ENCODE results near the gene PRPF40A.
A peak's percentile ranks its signal among the peaks of the same experiment; 100 is the strongest.
"Not testable (repeated sequence)": the region's sequence is repeated elsewhere in the genome, so short reads cannot be mapped to it uniquely, and the experiment has no call there.

Gene PRPF40A

DNA sequence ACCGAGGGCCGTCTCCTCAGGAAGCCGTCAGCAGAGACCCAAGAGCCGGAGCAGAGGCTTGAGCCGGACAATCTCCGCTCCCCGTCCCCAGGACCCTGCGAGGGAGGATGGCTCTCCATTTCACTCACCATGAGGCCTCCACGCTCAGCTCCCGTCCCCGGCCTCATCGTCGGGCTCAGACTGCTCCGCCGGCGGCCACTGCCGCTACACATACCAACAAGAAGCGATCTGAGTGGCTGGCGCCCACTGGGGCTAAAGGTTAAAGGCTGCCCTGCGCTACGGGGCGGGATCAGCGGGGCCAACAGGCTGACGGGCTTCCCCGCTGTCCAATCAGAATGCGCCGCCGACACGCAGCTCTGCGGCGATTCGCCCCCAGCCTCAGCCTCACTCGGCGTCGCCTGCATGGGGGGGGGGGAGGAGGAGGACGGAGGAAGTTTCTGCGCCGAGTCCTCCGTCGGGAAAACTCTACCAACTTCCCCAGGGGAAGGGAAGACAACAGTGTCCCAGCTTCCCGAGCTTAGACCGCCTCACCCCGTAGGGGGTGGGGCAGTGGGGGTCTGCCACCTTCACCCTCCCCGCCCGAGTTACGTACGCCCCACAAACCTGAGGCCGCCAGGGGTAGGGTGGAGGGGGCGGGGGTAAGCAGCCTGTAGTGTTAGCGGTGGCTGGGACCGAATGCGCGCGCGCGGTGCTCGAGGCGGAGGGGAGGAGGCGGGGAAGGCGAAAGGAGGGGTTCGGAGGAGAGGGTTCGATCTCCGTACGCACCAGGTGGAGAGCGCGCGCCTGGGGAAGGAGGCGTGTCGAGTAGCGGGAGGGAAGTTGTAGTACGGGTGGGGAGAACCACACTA is at the start of gene PRPF40A:
Gene PRPF40A, minus strand, starts transcription at position 234 of the 848 bp plus-strand sequence. Its CDS starts 22 bp downstream, at position 212.
- peak; percentile 97 for DNase-seq

DNA sequence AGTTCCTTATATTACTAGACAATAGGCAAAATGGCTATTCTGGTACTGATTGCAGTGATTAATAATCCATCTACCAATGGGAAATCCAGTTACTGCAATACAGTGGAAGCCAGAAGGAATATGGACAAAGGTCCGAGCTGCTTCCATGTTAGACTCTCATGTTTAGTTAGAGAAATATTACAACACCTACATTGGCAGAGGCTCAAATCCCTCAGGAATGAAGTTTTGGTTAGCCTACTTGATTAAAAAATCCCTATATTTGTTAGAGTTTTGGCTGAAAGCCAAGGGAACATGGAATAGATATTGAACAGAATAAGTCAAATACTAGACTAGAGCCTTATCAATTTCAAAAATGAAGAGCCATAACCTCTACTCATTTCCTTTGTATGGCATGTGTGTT is 49.7 kb upstream of the PRPF40A start:
- no peak for DNase-seq

DNA sequence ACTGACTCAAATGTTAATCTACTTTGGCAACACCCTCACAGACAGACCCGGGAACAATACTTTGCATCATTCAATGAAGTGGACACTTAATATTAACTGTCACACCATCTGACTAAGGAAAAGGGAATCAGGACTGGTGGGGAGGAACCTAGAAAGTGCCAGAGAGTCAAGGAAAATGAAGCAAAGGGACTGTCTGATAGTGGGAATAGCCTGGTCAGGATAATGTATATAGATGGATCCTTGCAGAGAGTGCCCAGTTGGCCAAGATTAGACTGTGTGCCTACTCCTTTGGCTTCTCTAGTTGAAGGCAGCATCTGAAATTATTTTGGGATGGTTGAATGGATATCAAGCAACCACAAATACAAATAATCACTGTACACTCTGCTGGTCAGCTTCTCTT is 46.4 kb upstream of the PRPF40A start:
- DNase-seq: no peak

DNA sequence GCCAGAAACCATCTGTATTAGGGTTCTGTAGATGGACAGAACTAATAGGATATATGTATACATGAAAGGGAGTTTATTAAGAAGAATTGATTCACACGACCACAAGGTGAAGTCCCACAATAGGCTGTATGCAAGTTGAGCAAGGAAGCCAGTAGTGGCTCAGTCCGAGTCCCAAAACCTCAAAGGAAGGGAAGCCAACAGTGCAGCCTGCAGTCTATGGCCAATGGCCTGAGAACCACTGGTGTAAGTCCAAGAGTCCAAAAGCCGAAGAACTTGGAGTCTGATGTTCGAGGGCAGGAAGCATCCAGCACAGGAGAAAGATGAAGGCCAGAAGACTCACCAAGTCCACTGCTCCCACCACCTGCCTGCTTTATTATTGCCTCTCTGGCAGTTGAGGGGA is 45.9 kb upstream of the PRPF40A start:
- not testable (repeated sequence) for DNase-seq

DNA sequence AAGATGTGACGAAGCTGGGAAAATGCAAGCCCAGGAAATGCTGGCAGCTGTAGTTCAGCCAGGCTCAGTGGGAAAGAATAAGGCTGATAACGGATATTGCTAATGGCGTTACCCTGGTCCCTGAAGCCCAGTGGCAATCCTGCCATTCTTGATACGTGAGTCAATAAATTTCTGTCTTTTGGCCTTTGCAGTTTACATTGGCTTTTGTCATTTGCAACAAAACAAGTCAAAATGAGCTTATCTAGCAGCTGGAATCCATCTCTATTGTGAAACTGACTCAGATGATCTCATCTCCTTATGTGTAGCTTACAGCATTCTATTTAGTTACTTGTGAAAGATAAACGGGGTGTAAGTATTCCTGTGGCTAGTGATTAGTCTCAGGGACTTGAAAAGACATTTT is 44.9 kb upstream of the PRPF40A start:
- DNase-seq: no peak

DNA sequence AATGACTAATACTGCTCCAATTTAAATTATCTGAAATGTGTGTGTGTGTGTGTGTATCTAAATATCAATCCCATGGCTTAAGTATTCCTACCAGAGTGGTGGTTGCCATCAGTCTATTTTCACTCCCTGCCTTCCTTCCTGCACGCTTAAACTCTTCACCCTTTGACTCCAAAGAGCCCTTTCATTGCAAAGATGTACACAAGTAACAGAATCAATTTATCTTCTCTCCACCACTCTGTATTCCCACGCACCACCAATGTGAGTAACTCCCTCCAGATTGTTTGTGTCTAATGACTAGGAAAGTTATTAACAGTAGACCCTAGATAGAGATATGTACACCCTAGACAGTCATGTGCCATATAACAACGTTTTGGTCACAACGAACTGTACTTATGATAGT is 44.0 kb upstream of the PRPF40A start:
- DNase-seq: no peak

DNA sequence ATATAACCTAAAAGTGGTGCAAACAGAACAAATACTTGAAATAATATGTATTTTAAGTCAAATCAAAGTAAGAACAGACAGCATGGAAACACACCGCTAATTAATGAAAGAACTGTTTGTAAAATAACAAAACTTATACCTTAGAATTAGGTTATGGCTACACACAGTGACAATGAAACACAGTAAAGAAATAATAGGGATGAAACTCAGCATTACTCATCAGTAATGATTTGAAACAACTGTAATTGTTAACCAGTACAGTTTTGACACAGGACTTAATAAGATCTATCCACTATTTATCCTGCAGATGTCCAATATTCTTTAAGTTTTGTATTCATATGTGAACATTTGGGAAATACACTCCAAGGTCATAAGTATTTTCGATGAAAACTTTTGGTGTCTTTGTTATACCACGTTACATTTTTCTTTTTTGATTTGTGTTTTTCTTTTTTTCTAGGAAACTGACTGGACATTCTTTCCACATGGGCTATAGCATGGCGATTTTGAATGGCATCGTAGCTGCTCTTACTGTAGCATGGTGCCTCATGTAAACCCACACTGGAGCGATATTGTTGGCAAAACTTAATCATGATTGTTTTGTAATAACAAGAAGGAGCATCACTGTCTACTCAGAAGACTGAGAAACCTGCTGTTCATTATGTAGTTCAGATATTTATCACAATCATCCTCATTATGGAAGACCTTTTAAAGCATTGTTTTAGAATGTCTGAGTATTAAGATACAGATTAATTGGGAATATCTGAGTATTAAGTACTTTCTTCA is 42.2 kb upstream of the PRPF40A start:
- no peak for DNase-seq

DNA sequence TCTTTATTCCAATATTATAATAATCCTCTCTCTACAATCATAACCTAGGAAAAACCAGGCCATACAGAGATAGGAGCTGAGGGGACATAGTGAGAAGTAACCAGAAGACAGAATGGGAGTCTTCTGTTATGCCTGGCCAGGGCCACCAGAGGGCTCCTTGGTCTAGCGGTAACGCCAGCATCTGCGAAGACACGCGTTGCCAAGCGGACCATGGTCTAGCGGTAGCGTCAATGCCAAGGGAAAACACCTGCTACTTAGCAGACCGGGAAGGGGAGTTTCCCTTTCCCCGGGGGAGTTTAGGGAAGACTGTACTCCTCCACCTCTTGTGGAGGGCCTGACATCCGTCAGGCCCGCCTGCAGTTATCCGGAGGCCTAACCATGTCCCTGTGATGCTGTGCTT is 37.8 kb upstream of the PRPF40A start:
- DNase-seq: no peak

DNA sequence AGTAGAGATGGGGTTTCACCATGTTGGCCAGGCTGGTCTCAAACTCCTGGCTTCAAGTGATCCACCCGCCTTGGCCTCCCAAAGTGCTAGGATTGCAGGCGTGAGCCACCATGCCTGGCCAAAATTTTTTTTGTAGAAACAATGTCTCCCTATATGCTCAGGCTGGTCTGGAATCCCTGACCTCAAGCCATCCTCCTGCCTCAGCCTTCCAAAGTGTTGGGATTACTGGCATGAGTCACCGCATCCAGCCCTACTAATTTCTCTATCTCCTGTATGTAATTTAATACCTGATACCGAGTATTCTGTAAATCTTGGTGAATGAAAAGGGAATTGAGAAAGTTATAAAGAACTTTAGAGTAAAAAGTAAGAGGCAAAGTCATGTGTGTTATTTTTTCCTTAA is 30.5 kb upstream of the PRPF40A start:
- DNase-seq: not testable (repeated sequence)

DNA sequence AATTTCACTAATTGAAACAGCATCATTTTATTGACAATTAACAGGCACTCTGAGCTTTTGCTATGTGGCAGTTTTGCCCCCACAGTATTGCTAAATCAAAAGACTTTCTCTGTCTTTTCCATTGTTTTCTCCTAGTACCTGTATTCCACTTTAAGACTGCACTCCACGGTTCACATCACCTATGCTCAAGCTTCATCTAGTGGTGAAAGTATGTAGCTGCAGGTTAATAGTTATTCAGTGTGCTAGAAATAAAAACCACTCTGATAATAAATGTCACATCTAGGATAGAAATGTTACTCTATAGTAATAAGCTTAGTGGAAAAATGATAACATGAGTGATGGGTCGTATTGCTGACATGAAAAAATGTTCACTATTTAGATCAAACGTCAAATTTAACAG is 25.7 kb upstream of the PRPF40A start:
- DNase-seq: no peak

DNA sequence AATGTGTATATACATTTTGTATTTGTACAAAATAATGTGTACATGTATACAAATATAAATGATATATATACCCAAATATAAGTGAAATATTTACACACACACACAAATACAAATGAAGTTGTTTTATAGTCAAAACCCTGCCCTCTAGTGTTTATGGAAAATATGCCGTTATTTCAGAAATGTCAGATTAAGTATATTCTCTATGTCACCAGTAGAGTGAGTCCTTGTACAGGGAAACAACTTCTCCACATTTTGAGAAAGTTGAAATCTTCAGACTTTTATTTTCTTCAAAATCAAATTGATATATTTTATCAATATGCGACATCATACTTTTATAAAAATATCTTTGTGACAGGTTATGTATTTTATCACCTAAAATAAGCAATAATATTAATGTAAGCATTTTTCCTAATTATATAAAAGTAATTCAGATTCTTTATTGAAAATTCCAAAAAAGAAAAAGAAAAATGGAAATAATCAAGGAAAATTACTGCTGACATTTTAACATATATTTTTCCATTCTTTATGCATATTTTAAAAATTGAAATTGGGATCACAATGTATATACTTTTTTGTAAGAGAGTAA is 23.6 kb upstream of the PRPF40A start:
- peak; percentile 21 for DNase-seq

DNA sequence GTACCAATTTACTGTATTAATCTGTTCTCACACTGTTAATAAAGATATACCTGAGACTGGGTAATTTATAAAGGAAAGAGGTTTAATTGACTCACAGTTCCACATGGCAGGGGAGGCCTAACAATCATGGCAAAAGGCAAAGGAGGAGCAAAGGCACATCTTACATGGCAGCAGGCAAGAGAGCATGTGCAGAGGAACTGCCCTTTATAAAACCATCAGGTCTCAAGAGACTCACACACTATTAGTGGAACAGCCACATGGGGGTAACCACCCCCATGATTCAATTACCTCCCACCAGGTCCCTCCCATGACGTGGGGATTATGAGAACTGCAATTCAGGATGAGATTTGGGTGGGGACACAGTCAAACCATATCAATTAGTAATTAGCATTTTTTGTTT is 22.4 kb upstream of the PRPF40A start:
- not testable (repeated sequence) for DNase-seq

DNA sequence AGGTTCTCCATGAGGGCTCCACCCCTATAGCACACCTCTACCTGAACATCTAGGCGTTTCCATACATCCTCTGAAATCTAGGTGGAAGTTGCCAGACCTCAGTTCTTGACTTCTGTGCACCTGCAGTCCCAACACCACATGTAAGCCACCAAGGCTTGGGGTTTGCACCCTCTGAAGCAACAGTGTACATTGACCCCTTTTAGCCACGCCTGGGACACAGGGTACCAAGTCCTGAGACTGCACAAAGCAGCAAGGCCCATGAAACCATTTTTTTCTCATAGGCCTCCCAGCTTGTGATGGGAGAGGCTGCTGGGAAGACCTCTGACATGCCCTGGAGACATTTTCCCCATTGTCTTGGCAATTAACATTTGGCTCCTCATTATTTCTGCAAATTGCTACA is 21.2 kb upstream of the PRPF40A start:
- no peak for DNase-seq

DNA sequence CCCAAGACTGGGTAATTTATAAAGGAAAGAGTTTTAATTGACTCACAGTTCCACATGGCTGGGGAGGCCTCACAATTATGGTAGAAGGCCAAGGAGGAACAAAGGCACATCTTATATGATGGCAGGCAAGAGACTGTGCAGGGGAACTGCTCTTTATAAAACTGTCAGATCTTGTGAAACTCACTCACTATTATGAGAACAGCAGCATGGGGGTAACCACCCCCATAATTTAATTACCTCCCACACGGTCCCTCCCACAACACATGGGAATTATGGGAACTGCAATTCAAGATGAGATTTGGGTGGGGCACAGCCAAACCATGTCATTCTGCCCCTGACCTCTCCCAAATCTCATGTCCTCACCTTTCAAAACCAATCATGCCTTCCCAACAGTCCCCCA is 20.2 kb upstream of the PRPF40A start:
- not testable (repeated sequence) for DNase-seq

DNA sequence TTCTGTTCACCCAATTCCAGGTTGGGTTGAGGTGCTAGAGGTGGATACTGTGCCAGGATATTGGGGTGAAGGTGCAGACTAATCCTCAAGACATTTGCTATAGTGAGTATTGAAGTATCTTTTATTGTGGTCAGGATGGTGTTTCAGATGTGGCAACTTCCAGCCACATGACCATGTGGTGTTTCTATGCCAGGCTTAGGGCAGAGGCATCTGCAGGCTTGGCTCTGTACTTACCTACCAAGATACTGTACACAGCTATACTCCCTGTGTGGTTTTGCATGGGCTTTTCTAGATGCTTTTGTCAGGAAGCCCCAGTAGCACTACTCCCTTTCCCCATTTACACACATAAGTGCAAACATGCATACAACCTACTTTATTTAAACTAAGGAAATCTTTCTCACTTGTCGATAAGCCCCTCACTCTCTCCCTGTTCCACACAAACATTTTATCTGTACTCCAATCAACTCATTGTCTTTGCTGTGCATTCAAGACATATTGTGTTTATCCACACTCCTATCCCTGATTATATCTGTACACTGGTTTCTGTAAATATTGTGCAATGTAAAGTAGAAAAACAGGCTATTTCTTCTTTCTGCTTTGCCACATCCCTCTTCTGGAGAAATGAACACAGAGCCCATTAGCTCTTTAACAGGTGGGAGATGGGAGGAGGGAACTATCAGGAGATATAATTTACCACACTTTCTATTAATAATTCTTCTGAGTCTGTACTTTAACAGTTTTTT is 13.5 kb upstream of the PRPF40A start:
- no peak for DNase-seq

DNA sequence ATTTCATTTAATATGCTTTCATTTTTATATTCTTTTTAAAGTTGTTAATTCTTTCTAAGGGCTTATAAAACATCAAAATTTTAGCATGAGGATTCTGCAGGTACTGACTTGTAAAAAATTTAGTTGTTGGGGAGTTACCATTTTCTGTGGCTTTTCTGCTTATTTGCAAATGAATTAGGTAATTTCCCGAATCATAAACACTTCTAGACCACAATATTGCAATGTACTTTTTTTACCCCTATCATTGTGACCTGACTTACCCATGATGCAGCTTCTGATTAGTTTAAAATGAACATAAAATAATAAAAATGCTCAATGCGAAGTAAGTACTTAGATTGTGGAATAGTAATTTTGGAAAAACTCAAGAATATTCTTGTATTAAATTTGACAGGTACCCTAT is 12.6 kb upstream of the PRPF40A start:
- DNase-seq: no peak

DNA sequence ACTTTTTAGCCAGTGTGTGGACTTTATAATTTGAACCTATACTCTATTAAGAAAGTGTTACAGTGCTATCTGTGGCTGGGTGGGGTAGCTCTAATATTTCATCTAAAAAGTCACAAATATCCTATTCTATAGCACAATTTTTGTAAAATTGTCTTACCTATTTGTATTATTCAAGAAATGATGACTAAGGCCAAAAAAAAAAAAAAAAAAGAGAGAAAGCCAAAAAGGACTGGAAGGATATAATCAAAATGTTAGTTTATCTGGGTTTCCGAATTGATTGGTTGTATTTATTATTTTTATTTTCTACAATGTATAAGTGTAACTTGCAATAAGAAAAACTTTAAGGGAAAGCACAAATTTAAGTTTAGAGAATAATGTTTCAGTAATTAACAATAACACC is 6.7 kb upstream of the PRPF40A start:
- no peak for DNase-seq

DNA sequence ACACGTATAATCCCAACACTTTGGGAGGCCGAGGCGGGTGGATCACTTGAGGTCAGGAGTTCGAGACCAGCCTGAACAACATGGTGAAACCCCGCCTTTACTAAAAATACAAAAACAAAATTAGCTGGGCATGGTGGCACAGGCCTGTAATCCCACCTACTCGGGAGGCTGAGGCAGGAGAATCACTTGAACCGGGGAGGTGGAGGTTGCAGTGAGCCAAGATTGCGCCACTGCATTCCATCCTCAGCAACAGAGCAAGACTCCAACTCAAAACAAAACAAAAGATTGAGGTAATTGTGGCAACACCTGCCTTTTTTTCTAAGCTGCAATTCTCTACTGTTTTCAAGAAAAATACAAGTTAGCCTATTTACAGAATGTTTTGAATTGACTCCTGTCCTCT is 5.4 kb upstream of the PRPF40A start:
- not testable (repeated sequence) for DNase-seq

DNA sequence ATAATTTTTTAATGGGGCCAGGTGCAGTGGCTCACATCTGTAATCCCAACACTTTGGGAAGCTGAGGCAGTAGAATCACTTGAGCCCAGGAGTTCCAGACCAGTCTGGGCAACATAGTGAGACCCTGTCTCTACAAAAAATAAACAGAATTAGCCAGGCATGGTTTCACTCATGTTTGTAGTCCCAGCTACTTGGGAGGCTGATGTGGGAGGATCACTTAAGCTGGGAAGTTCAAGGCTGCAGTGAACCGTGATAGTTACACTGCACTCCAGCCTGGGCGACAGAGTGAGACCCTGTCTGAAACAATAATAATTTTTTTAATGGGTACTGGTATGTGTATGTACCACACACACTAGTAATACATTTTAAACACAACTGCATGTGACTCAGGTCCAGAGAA is 3.5 kb upstream of the PRPF40A start:
- DNase-seq: no peak

DNA sequence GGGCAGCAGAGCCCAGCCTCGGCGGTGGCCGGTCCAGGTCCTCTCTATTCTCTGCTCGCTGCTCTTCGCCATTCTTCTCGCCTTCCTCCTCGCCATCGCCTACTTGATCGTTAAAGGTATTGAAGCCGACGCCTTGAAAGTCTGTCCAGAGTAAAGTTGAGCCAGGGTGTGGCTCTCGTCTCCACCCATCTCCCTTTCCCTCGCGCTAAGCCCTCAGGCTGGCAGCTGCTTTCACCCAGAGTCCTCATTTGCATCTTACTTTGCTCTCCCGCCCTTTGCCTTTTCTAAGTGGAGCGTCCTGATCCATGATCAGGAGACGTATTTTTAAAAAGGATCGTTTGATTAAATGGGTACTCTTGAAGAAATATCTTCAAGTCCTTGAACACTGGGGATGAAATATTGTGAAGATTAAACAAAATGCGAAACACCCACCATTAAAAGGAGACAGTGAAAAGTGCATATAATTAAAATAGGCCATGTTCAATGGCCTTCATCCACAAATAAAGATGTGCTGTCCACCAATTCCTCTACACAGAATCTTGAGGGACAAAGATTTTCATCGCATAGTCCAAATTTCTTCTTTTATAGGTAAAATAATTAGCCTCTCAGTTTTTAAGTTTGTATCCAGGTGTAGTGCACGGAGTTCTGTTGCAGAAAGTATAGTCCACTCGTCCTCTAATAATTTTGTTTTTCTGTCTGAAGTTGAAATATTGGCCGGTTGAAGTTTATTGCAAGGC is 1.8 kb upstream of the PRPF40A start:
- peak; percentile 63 for DNase-seq

DNA sequence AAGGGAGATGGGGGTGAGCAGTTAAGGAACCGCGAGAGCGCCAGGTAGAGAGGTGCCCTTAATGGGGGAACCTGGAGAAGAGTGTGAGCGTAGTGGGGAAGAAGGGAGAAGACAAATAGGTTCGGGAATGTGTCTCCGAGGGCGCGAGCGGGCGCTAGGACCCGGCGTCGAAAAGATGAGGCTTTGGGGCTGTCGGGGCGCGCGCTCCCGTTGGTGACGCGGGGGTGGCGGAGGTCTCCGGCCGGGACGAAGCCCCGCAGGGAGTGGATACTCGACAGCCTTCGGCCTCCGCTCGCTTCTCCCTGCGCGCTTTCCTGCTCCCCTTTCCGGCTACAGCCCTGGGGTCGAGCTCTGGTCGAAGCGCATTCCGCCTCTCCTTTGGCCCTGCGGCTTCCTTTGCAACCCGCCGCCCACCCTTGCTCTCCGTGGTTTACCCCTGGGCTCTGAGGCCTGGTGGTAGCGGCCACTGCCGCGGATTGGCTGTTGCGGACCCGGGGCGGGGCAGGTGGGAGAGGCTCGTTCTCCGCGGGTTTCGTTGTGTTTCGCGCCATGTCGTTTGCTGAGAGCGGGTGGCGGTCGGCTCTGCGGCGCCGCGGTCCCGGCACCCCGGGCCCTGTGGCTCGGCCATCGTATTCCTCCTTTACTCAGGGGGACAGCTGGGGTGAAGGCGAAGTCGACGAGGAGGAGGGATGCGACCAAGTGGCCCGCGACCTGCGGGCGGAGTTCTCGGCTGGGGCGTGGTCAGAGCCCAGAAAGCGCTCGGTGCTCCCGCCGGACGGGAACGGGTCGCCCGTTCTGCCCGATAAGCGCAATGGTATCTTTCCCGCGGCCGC is 1.0 kb upstream of the PRPF40A start, which contains the start of gene ARL6IP6:
Gene ARL6IP6, plus strand, starts transcription at position 545 of the 833 bp plus-strand sequence. Its CDS starts 5 bp downstream, at position 550.
- peak; percentile 89 for DNase-seq
